Fibroblast of the aortic adventitia (primary cell): ENCODE measurements around the gene NSD1. TPM values are rescaled to one million over a fixed set of nuclear protein-coding genes. Genes with fewer than 3 reads are reported as not detected.

Source experiments
- DNase-seq: peaks from one replicate; pipeline ENCODE4 v3.0.0-alpha.2; 2010; ENCODE audit warnings: low read depth
- H3K4me3 ChIP-seq: 2 replicates; pipeline ENCODE4 v1.5.1; 2011; ENCODE audit warnings: low read depth, mild to moderate bottlenecking, control low read depth, low read length, moderate library complexity
- CTCF ChIP-seq: IDR thresholded peaks from 2 replicates; pipeline ENCODE4 v1.5.1; 2011; ENCODE audit warnings: mild to moderate bottlenecking, low read length, control low read depth, inconsistent platforms; ENCODE audit not compliant: insufficient read depth
- total RNA-seq: library from RNA; depleted of rRNA; stranded (reverse); fragments of >200 nt; gene quantifications from 2 replicates; pipeline ENCODE4 v1.2.3, GENCODE V29; 2012; ENCODE audit warnings: low replicate concordance

Gene NSD1, protein sequence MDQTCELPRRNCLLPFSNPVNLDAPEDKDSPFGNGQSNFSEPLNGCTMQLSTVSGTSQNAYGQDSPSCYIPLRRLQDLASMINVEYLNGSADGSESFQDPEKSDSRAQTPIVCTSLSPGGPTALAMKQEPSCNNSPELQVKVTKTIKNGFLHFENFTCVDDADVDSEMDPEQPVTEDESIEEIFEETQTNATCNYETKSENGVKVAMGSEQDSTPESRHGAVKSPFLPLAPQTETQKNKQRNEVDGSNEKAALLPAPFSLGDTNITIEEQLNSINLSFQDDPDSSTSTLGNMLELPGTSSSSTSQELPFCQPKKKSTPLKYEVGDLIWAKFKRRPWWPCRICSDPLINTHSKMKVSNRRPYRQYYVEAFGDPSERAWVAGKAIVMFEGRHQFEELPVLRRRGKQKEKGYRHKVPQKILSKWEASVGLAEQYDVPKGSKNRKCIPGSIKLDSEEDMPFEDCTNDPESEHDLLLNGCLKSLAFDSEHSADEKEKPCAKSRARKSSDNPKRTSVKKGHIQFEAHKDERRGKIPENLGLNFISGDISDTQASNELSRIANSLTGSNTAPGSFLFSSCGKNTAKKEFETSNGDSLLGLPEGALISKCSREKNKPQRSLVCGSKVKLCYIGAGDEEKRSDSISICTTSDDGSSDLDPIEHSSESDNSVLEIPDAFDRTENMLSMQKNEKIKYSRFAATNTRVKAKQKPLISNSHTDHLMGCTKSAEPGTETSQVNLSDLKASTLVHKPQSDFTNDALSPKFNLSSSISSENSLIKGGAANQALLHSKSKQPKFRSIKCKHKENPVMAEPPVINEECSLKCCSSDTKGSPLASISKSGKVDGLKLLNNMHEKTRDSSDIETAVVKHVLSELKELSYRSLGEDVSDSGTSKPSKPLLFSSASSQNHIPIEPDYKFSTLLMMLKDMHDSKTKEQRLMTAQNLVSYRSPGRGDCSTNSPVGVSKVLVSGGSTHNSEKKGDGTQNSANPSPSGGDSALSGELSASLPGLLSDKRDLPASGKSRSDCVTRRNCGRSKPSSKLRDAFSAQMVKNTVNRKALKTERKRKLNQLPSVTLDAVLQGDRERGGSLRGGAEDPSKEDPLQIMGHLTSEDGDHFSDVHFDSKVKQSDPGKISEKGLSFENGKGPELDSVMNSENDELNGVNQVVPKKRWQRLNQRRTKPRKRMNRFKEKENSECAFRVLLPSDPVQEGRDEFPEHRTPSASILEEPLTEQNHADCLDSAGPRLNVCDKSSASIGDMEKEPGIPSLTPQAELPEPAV (N-terminal part only)
- 50.3 and 136 TPM in 2 replicates for total RNA-seq

DNA sequence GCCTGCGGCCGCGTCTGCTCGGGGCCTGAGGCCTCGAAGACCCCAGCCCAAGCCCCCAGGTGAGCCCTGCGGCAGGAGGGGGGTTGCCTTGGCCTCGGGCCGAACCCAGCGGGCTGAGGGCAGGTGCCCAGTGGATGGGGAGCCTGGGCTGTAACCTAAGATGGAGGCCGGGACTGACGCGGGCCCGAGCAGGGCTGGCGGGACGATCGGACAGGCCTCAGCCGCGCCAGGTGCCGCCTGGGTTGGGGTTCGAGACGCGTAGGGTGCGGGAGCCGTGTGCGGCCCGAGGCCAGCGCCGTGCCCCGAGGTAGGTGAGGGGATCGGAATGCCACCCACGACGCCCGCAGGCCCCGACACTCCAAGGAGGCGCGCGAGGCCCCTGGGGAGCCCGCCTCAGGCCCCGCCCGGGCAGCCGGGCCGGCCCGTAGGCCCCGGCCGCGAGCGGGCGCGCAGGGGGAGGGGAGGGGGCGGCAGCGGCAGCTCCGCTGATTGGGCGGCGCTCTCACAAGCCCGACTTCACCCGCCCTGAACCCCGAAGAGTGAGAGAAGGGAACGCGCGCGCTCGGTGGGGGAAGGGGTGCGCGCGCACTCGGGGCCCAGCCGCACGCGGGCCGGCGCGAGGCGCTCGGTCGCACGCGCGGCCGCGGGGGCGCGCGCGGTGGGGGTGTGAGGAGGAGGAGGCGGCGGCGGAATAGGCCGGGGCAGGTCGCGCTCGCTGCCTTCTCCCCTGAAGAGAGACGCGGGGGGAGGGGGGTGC lies at the start of gene NSD1:
TSS of gene NSD1 (plus strand) at position 678 of the 757 bp plus-strand sequence. CDS start 1,331 bp downstream, outside the sequence.
- peak within 1 kb of the TSS; percentile 68 for H3K4me3 ChIP-seq
- no peak for TF ChIP-seq CTCF
- DNase-seq: peak; percentile 53

DNA sequence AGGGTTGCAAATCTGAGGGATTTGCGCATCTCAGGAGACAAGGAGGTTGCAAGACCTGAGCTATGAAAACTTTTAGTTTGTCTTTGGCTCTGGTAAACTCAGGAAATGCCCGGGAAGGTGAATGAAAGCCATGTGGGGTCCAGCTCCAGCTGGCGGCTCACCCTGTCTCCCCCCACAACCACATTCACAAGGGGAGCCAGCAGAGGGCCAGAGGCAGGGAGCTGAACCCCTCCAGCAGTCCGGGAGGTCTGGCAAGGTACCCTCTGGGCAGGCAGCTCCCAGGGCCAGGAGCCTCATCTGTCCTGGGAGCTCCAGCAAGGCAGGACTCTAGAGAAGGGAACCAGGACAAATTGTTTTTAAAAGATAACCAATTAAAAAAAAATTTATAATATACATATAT lies 49.4 kb upstream of the NSD1 start:
- DNase-seq: no peak
- no peak for TF ChIP-seq CTCF
- H3K4me3 ChIP-seq: no peak overlapping the region

DNA sequence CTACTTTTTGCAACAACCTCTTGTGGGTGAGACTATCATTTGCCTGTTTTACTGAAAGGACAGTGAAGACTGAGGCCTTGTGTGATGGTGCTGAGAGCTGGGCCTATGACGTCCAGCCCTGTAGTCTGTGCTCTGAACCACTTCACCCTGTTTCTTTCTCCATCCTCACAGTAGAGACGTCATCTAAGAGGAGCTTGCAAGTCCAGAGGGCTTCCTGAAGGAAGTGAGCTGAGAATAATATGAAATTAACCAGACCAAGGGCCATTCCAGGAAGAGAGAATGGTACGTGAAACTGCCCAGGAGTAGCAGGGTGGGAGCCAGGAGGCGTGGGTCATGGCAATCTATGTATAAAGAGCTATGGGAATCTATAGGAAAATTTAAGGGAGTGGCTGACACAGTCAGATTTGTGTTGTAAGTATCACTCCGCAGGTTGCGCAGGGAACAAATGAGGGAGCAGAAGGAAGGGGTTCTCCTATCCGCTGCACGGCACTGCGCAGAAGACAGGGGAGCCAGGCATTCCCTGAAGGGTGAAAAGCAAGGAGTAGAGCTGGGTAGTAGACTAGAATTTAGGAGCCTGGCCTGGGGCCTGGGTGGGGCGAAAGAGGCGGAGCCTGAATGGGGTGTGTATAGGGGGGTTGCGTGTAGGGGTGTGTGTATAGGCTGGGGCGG lies 47.5 kb upstream of the NSD1 start:
- TF ChIP-seq CTCF: no peak
- no peak overlapping the region for H3K4me3 ChIP-seq
- DNase-seq: no peak

DNA sequence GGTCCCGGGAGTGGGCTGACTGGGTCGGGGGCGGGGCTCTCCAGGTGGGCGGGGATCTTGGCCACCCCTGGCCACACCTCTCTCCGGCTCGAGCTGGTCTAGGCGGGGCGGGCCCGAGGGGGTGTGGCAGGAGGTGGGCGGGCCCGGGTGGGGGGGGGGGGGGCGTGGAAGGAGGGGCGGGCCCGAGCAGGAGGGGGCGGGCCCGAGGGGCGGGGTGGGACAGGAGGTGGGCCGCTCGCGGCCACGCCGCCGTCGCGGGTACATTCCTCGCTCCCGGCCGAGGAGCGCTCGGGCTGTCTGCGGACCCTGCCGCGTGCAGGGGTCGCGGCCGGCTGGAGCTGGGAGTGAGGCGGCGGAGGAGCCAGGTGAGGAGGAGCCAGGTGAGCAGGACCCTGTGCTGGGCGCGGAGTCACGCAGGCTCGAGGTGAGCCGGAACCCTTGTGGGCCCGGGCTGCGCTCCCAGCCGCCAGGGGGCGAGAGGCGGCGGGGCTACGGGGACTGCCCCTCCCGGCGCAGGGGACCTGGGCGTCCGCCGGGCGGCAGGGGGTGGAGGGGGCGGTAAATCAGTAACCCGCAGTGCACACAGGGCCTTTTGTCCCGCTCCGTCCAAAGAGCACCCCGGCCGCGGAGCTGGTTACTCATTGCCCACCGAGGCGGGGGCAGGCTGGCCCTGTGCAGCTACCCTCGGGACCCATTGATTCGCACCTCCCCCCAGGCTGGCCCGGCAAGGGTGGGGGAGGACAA lies 46.7 kb upstream of the NSD1 start, which contains the start of gene FGFR4:
TSS of gene FGFR4 (plus strand) at position 262 of the 744 bp plus-strand sequence. CDS start 2,688 bp downstream, outside the sequence.
- peak; percentile 36 for TF ChIP-seq CTCF
- peak within 1 kb of the TSS; percentile 49 for H3K4me3 ChIP-seq
- DNase-seq: peak; percentile 29

GRCh38 chr5:177087398-177088005 lies 46.1 kb upstream of the NSD1 start:
- TF ChIP-seq CTCF: no peak
- H3K4me3 ChIP-seq: no peak overlapping the region
- no peak for DNase-seq
